T-helper 1 cell treated with Interleukin-12 subunit alpha and Interleukin-12 subunit beta and Interleukin-4 antibody, amounts not matched to agents 30 ng/mL and 1 ng/mL, for 36 hours (primary cell): ENCODE measurements around the gene FSTL4. TPM values are rescaled to one million over a fixed set of nuclear protein-coding genes. Genes with fewer than 3 reads are reported as not detected.

Source experiments
- intact Hi-C: fragments of 100-400 bp; cut with micrococcal nuclease; formaldehyde crosslinking; loops from one replicate; pipeline ENCODE4 v1.15.1; 2024
- total RNA-seq: library from RNA; stranded (reverse); gene quantifications from 2 replicates; pipeline ENCODE4 v1.2.3, GENCODE V29; 2022

Gene FSTL4
- total RNA-seq, 1 donor from 2014 or later: not detected

GRCh38 chr5:133611357-133612248 lies 738 bp downstream of the FSTL4 start:
- intact Hi-C loops: loop anchor here (2.0 to 10.0 kb wide), 2 partner anchors 59 to 187 kb away; no protein-coding TSS in a partner anchor

GRCh38 chr5:133610489-133611356 lies 1.6 kb downstream of the FSTL4 start:
- intact Hi-C loops: loop anchor here (2.0 to 10.0 kb wide), 2 partner anchors 58 to 186 kb away; no protein-coding TSS in a partner anchor

GRCh38 chr5:133607451-133607850 lies 4.9 kb downstream of the FSTL4 start:
- intact Hi-C loops: no loop called here

GRCh38 chr5:133606835-133607234 lies 5.5 kb downstream of the FSTL4 start:
- intact Hi-C loops: no loop called here

GRCh38 chr5:133605323-133605722 lies 7.0 kb downstream of the FSTL4 start:
- intact Hi-C loops: no loop called here

- intact Hi-C loops: no loop called here
Measured at GRCh38 chr5:133603711-133604110, 8.6 kb downstream of the FSTL4 start.

- intact Hi-C loops: no loop called here
Measured at GRCh38 chr5:133602835-133603380, 9.4 kb downstream of the FSTL4 start.

GRCh38 chr5:133599600-133599999 lies 12.7 kb downstream of the FSTL4 start:
- intact Hi-C loops: no loop called here

GRCh38 chr5:133599044-133599443 lies 13.3 kb downstream of the FSTL4 start:
- intact Hi-C loops: no loop called here

GRCh38 chr5:133596049-133596448 lies 16.3 kb downstream of the FSTL4 start:
- intact Hi-C loops: no loop called here

GRCh38 chr5:133595465-133595864 lies 16.9 kb downstream of the FSTL4 start:
- intact Hi-C loops: no loop called here

- intact Hi-C loops: no loop called here
Measured at GRCh38 chr5:133589286-133589685, 23.1 kb downstream of the FSTL4 start.

GRCh38 chr5:133582971-133583370 lies 29.4 kb downstream of the FSTL4 start:
- intact Hi-C loops: no loop called here

GRCh38 chr5:133581918-133582317 lies 30.4 kb downstream of the FSTL4 start:
- intact Hi-C loops: no loop called here

GRCh38 chr5:133581348-133581747 lies 31.0 kb downstream of the FSTL4 start:
- intact Hi-C loops: no loop called here

GRCh38 chr5:133580618-133581017 lies 31.7 kb downstream of the FSTL4 start:
- intact Hi-C loops: no loop called here

GRCh38 chr5:133579766-133580165 lies 32.6 kb downstream of the FSTL4 start:
- intact Hi-C loops: no loop called here

- intact Hi-C loops: no loop called here
Measured at GRCh38 chr5:133569347-133569746, 43.0 kb downstream of the FSTL4 start.

GRCh38 chr5:133565993-133566392 lies 46.3 kb downstream of the FSTL4 start:
- intact Hi-C loops: no loop called here

- intact Hi-C loops: no loop called here
Measured at GRCh38 chr5:133564921-133565565, 47.3 kb downstream of the FSTL4 start.

GRCh38 chr5:133562554-133562953 lies 49.8 kb downstream of the FSTL4 start:
- intact Hi-C loops: no loop called here
